Endothelial cell (in vitro differentiated cells): ENCODE data around the gene ULBP3. TPM values are rescaled to one million over a fixed set of nuclear protein-coding genes. Genes with fewer than 3 reads are reported as not detected.

Source experiments
- DNase-seq: peaks from one replicate; pipeline ENCODE4 v3.0.0; 2021; ENCODE audit warnings: low spot score
- H3K27ac Mint-ChIP-seq: one replicate; pipeline ENCODE4 v1.8.0; 2021; ENCODE audit warnings: mixed read lengths, inconsistent platforms; ENCODE audit not compliant: unreplicated experiment
- H3K27me3 Mint-ChIP-seq: one replicate; pipeline ENCODE4 v1.8.0; 2021; ENCODE audit warnings: mild to moderate bottlenecking, moderate library complexity, mixed read lengths, inconsistent platforms; ENCODE audit not compliant: unreplicated experiment
- H3K36me3 Mint-ChIP-seq: one replicate; pipeline ENCODE4 v1.8.0; 2021; ENCODE audit warnings: mild to moderate bottlenecking, low read depth, mixed read lengths, inconsistent platforms; ENCODE audit not compliant: unreplicated experiment
- H3K4me1 Mint-ChIP-seq: one replicate; pipeline ENCODE4 v1.8.0; 2021; ENCODE audit warnings: mild to moderate bottlenecking, mixed read lengths, inconsistent platforms; ENCODE audit not compliant: unreplicated experiment
- H3K4me3 Mint-ChIP-seq: one replicate; pipeline ENCODE4 v1.8.0; 2021; ENCODE audit warnings: mild to moderate bottlenecking, mixed read lengths, inconsistent platforms; ENCODE audit not compliant: unreplicated experiment
- H3K9me3 Mint-ChIP-seq: one replicate; pipeline ENCODE4 v1.8.0; 2021; ENCODE audit warnings: mixed read lengths, inconsistent platforms; ENCODE audit not compliant: unreplicated experiment
- total RNA-seq: library from RNA; stranded (reverse); fragmentation: NEBNext Ultra II Directional; extraction: Animal tissue kit (Norgen Biotek cat#: 25700); gene quantifications from one replicate; pipeline ENCODE4 v1.2.1, GENCODE V29; 2021; ENCODE audit not compliant: unreplicated experiment
- TF ChIP-seq, protein P1 (sequence below): fragments of 200-600 bp; sonication (generic); IDR thresholded peaks from one replicate; pipeline ENCODE4 v1.5.0; 2021; ENCODE audit warnings: antibody characterized with exemption; ENCODE audit not compliant: unreplicated experiment

Gene ULBP3
- total RNA-seq, 1 donor from 2014 or later = 16.0 TPM

DNA sequence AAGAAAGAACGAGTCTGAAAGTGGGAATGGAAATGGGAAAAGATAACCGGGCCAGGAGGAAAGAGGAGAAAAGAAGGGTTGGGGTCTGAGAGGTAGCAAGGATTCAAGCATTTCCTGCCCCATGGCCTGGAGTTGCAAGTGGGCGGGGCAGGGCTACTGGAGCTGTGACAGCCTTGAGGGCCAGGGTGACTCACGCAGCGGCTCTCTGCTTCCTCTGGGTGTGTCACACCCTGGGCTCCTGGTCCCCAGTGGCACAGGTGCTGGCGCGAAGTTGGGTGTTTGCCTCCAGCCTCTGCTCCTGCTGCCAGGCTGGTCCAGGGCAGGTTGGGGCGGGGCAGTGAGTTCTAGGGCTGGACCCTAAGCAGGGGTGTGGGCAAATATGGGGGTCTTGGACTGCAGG, 3.3 kb upstream of the ULBP3 start:
- no peak overlapping the region for H3K27ac Mint-ChIP-seq
- H3K4me1 Mint-ChIP-seq = peaks cover 45% of the 10 kb centered on the region
- TF ChIP-seq, protein P1, sequence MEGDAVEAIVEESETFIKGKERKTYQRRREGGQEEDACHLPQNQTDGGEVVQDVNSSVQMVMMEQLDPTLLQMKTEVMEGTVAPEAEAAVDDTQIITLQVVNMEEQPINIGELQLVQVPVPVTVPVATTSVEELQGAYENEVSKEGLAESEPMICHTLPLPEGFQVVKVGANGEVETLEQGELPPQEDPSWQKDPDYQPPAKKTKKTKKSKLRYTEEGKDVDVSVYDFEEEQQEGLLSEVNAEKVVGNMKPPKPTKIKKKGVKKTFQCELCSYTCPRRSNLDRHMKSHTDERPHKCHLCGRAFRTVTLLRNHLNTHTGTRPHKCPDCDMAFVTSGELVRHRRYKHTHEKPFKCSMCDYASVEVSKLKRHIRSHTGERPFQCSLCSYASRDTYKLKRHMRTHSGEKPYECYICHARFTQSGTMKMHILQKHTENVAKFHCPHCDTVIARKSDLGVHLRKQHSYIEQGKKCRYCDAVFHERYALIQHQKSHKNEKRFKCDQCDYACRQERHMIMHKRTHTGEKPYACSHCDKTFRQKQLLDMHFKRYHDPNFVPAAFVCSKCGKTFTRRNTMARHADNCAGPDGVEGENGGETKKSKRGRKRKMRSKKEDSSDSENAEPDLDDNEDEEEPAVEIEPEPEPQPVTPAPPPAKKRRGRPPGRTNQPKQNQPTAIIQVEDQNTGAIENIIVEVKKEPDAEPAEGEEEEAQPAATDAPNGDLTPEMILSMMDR = no peak
- H3K27me3 Mint-ChIP-seq = peaks cover 6% of the 10 kb centered on the region
- H3K9me3 Mint-ChIP-seq = no peaks in the 10 kb centered on the region
- no peak overlapping the region for H3K4me3 Mint-ChIP-seq
- no peaks in the 10 kb centered on the region for H3K36me3 Mint-ChIP-seq
- no peak for DNase-seq

DNA sequence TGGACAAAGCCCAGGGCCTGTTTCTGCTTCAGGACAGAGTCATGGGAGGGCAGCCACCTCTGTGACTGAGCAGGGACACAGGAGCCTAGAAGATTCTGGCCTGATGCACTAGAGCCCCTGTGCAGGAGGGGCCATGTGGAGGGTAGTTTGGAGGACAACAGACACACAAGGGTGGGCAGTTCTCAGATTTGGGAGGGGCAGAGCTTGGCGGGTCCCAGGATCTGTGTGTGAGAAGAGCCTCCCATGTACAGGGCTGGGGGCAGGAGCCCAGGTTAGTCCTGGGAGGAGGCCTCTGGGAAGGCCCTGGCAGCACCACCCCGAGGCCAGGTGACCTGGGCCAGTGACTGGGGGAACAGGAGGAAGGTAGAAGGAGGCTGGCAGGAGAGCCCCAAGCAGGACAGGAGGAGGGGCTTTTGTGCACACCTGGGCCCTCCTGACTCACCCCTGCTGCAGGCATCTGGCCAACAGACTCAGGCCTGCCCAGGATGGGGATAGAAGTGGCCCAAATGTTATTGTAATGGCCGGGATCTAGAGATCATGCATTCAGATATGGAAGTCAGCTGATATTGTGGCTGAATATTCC, 1.4 kb upstream of the ULBP3 start:
- H3K4me3 Mint-ChIP-seq = no peak overlapping the region
- peaks cover 6% of the 10 kb centered on the region for H3K36me3 Mint-ChIP-seq
- H3K27me3 Mint-ChIP-seq = peaks cover 10% of the 10 kb centered on the region
- H3K27ac Mint-ChIP-seq = no peak overlapping the region
- no peaks in the 10 kb centered on the region for H3K9me3 Mint-ChIP-seq
- DNase-seq = no peak
- TF ChIP-seq, protein P1 = no peak
- peaks cover 36% of the 10 kb centered on the region for H3K4me1 Mint-ChIP-seq

DNA sequence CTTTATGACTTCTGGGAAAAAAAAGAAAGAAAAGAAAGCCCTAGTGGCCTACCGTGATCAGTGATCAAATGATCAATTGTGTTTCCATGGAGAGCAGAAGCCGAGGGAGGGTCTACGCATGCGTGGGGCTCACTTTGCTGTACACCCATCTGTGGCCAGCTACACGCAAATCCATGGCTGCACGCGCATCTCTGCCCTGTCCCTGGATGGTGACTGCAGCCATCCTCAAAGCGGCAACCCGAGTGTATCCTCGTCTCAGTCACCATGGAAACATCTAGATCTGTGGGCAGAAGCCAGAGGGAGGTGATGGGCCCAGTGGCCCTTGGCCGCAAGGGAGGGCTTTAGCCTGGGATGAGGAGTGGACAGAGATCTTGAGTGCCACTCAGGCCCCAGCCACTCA, 785 bp upstream of the ULBP3 start:
- Mint-ChIP-seq H3K27me3 (peaks cover 10% of the 10 kb centered on the region), H3K9me3 (no peaks in the 10 kb centered on the region), H3K4me3 (no peak overlapping the region), H3K36me3 (peaks cover 10% of the 10 kb centered on the region), H3K27ac (no peak overlapping the region), H3K4me1 (peaks cover 31% of the 10 kb centered on the region)
- peak; percentile 27 for DNase-seq
- TF ChIP-seq, protein P1 = no peak

DNA sequence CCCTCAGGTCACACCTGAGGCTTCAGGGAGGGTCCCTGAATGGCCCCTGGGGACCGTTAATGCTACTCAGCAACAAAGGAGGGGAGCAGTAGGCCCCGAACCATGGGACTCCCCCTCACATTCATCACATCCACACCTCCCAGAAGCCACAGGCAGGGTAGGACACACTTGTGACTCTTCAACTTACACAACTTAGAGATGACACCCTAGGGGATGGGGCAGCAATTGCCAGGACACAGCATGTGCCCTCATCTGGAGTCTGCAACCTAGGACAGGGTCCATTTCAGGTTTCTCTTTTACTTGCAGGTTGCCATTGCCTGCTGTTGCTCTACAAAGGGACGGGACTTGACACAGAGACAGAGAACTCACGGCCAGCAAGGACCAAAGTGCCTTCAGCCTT, 770 bp downstream of the ULBP3 start:
- Mint-ChIP-seq H3K27ac (no peak overlapping the region), H3K27me3 (peaks cover 10% of the 10 kb centered on the region), H3K9me3 (no peaks in the 10 kb centered on the region), H3K4me1 (peaks cover 16% of the 10 kb centered on the region), H3K4me3 (peak overlapping the region; percentile 86), H3K36me3 (peaks cover 17% of the 10 kb centered on the region)
- TF ChIP-seq, protein P1 = no peak
- no peak for DNase-seq

DNA sequence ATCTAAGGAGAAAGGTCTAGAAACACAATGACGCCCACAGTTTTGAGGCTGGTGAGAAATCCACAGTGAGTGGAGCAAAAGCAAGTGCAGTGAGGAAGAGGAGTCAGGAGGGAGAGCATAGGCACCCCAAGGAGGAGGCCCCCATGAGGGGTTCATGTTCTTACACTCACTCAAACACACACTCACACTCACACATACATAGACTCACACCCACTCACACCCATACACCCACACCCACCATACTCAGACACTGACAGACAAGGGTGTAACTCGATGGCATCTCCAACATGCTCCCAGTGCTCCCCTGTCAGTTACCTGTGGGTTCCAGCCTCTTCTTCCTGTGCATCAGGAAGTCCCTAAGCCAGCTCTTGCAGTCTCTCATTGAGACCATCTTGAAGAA, 3.8 kb downstream of the ULBP3 start:
- Mint-ChIP-seq H3K4me1 (peaks cover 10% of the 10 kb centered on the region), H3K4me3 (no peak overlapping the region), H3K27me3 (peaks cover 10% of the 10 kb centered on the region), H3K27ac (no peak overlapping the region), H3K36me3 (peaks cover 17% of the 10 kb centered on the region), H3K9me3 (no peaks in the 10 kb centered on the region)
- no peak for DNase-seq
- TF ChIP-seq, protein P1 = no peak
